HepG2 (cell line): ENCODE data around the gene PRPSAP1. TPM values are rescaled to one million over a fixed set of nuclear protein-coding genes. Genes with fewer than 3 reads are reported as not detected.

ENCODE experiments used
- HMG20B ChIP-seq: conservative IDR thresholded peaks from 2 replicates; pipeline ENCODE4 v1.6.1; 2016; ENCODE audit warnings: missing genetic modification reagents, missing compliant biosample characterization
- KDM1A ChIP-seq: IDR thresholded peaks from 2 replicates; pipeline ENCODE4 v1.6.1; 2016; ENCODE audit warnings: missing compliant biosample characterization
- KMT2A ChIP-seq: sonication (generic); formaldehyde crosslinking; IDR thresholded peaks from 2 replicates; pipeline ENCODE4 v1.4.0; 2020; ENCODE audit warnings: missing genetic modification reagents
- NFKBIZ ChIP-seq: IDR thresholded peaks from 2 replicates; pipeline ENCODE4 v1.6.1; 2018; ENCODE audit warnings: missing genetic modification reagents, missing compliant biosample characterization
- RFXANK ChIP-seq: IDR thresholded peaks from 2 replicates; pipeline ENCODE4 v1.6.1; 2016
- SETDB1 ChIP-seq: sonication (generic); formaldehyde crosslinking; IDR thresholded peaks from 2 replicates; pipeline ENCODE4 v1.5.1; 2020; ENCODE audit warnings: missing genetic modification reagents, mild to moderate bottlenecking, borderline replicate concordance
- TBX2 ChIP-seq: sonication (generic); formaldehyde crosslinking; IDR thresholded peaks from 2 replicates; pipeline ENCODE4 v1.5.0; 2020; ENCODE audit warnings: missing genetic modification reagents, mild to moderate bottlenecking, borderline replicate concordance
- TEAD3 ChIP-seq: optimal IDR thresholded peaks from 2 replicates; pipeline ENCODE3; 2016; ENCODE audit warnings: borderline replicate concordance
- ZFAT ChIP-seq: sonication (generic); formaldehyde crosslinking; conservative IDR thresholded peaks from 2 replicates; pipeline ENCODE4 v1.8.1; 2023; ENCODE audit warnings: missing genetic modification reagents, inconsistent platforms
- ZFP90 ChIP-seq: sonication (generic); formaldehyde crosslinking; IDR thresholded peaks from 2 replicates; pipeline ENCODE4 v1.8.0; 2022; ENCODE audit warnings: missing genetic modification reagents, mild to moderate bottlenecking, inconsistent platforms, borderline replicate concordance
- ZNF430 ChIP-seq: sonication (generic); formaldehyde crosslinking; IDR thresholded peaks from 2 replicates; pipeline ENCODE4 v1.9.0; 2021; ENCODE audit warnings: mild to moderate bottlenecking, missing genetic modification reagents
- ZNF451 ChIP-seq: sonication (generic); formaldehyde crosslinking; IDR thresholded peaks from 2 replicates; pipeline ENCODE4 v1.5.0; 2020; ENCODE audit warnings: mild to moderate bottlenecking, missing genetic modification reagents
- ZNF790 ChIP-seq: sonication (generic); formaldehyde crosslinking; IDR thresholded peaks from 2 replicates; pipeline ENCODE4 v1.8.0; 2022; ENCODE audit warnings: missing genetic modification reagents, mild to moderate bottlenecking, borderline replicate concordance
- polyA plus RNA-seq, 8 experiments: library from polyadenylated mRNA; depleted of rRNA in 3 of 8; stranded (reverse) in 7 of 8; unstranded in 1 of 8; fragments of >200 nt; fragmentation: Illumina TruSeq in 4 of 8; extraction: Trizol in 4 of 8; gene quantifications; 2 replicates each; pipeline versions ENCODE4 v1.2.1 to v1.2.3, GENCODE V29; 2011 to 2016; ENCODE audit warnings: low read depth in 4 of 8, missing spikeins in 1 of 8, mixed read lengths in 1 of 8; ENCODE audit not compliant: insufficient read depth in 1 of 8
- total RNA-seq, 5 experiments: library from RNA; depleted of rRNA; stranded (reverse); fragments of >200 nt; fragmentation: Illumina TruSeq; extraction: Trizol; gene quantifications; 2 replicates each; pipeline ENCODE4 v1.2.3, GENCODE V29; 2016; ENCODE audit warnings: low read depth in 1 of 5
- TF ChIP-seq, protein P1 (sequence below): sonication (generic); formaldehyde crosslinking; IDR thresholded peaks from 2 replicates; pipeline ENCODE4 v1.4.0; 2020; ENCODE audit warnings: mild to moderate bottlenecking, missing genetic modification reagents
- TF ChIP-seq, protein P2 (sequence below): sonication (generic); formaldehyde crosslinking; IDR thresholded peaks from 2 replicates; pipeline ENCODE4 v1.4.0; 2020; ENCODE audit warnings: missing genetic modification reagents, borderline replicate concordance
- TF ChIP-seq, protein P3 (sequence below), 2 experiments: sonication (generic) in 1 of 2; formaldehyde crosslinking in 1 of 2; IDR thresholded peaks; 2 replicates each; pipeline versions ENCODE4 v1.5.1 to v1.6.1; 2011 to 2020; ENCODE audit warnings: borderline replicate concordance in 1 of 2, low read depth in 1 of 2, low read length in 1 of 2, mild to moderate bottlenecking in 1 of 2, missing genetic modification reagents in 1 of 2, moderate library complexity in 1 of 2
- TF ChIP-seq, protein P4 (sequence below): sonication (generic); formaldehyde crosslinking; IDR thresholded peaks from 2 replicates; pipeline ENCODE4 v1.5.0; 2020; ENCODE audit warnings: mild to moderate bottlenecking, missing genetic modification reagents
- TF ChIP-seq, protein P5 (sequence below): IDR thresholded peaks from 2 replicates; pipeline ENCODE4 v1.6.1; 2016; ENCODE audit warnings: low read depth

Gene PRPSAP1
- total and polyA plus RNA-seq, 2 of the 13 experiments (the other 11 are each of a cell fraction or from before 2014, with no cell fraction given): 91.1 to 314 TPM

DNA sequence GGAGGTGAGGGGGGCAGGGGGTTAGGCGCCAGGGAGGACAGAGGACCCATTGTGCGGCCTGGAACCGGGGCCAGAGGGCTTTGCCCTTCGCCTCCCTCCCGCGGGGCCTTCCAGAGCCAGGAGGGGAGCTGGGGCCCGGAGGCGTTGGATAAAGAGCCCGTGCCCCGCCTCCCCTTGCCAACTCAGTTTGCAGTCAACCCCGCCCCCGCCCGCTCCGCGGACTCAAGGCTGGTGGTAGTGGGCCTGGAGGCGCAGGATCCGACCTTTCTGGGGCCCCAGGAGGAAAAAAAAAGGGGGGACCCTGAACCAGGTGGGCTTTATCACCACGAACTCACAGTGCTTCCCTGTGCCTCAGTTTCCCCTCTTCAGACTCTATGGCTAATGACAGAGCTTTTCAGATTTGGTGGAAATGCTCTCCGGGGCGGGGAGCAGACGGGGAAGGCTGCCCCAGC lies 28.7 kb upstream of the PRPSAP1 start (continued):
- TF ChIP-seq, protein P1, sequence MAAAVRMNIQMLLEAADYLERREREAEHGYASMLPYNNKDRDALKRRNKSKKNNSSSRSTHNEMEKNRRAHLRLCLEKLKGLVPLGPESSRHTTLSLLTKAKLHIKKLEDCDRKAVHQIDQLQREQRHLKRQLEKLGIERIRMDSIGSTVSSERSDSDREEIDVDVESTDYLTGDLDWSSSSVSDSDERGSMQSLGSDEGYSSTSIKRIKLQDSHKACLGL (CRISPR knock-in tag): no peak
- peak; percentile 14; the same call in 1 of the 2 replicates for TF ChIP-seq ZFAT (CRISPR knock-in tag)
- TF ChIP-seq KDM1A (CRISPR knock-in tag): no peak
- TF ChIP-seq ZFP90 (CRISPR knock-in tag): no peak
- TF ChIP-seq NFKBIZ (CRISPR knock-in tag): 0 out of 2 replicates have a peak, but pooled peaks have one; percentile 22
- peak; percentile 97 for TF ChIP-seq TBX2 (CRISPR knock-in tag)
- no peak for TF ChIP-seq SETDB1 (CRISPR knock-in tag)
- TF ChIP-seq, protein P2, sequence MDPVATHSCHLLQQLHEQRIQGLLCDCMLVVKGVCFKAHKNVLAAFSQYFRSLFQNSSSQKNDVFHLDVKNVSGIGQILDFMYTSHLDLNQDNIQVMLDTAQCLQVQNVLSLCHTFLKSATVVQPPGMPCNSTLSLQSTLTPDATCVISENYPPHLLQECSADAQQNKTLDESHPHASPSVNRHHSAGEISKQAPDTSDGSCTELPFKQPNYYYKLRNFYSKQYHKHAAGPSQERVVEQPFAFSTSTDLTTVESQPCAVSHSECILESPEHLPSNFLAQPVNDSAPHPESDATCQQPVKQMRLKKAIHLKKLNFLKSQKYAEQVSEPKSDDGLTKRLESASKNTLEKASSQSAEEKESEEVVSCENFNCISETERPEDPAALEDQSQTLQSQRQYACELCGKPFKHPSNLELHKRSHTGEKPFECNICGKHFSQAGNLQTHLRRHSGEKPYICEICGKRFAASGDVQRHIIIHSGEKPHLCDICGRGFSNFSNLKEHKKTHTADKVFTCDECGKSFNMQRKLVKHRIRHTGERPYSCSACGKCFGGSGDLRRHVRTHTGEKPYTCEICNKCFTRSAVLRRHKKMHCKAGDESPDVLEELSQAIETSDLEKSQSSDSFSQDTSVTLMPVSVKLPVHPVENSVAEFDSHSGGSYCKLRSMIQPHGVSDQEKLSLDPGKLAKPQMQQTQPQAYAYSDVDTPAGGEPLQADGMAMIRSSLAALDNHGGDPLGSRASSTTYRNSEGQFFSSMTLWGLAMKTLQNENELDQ (CRISPR knock-in tag): peak; percentile 39; the same call in 1 of the 2 replicates
- TF ChIP-seq, protein P3, sequence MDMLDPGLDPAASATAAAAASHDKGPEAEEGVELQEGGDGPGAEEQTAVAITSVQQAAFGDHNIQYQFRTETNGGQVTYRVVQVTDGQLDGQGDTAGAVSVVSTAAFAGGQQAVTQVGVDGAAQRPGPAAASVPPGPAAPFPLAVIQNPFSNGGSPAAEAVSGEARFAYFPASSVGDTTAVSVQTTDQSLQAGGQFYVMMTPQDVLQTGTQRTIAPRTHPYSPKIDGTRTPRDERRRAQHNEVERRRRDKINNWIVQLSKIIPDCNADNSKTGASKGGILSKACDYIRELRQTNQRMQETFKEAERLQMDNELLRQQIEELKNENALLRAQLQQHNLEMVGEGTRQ (IDR thresholded peaks at IDR 0.05; ENCODE audit: low read depth, low read length): no peak
- TF ChIP-seq, protein P3 (CRISPR knock-in tag; IDR thresholded peaks at IDR 0.05; ENCODE audit: borderline replicate concordance): no peak; the same call in 1 of the 2 replicates
- no peak for TF ChIP-seq KMT2A (CRISPR knock-in tag)
- TF ChIP-seq RFXANK (CRISPR knock-in tag): peak; percentile 64
- TF ChIP-seq HMG20B (CRISPR knock-in tag): peak; percentile 81
- peak; percentile 74; the same call in 1 of the 2 replicates for TF ChIP-seq ZNF430 (CRISPR knock-in tag)
- TF ChIP-seq ZNF451 (CRISPR knock-in tag): peak; percentile 41; the same call in 1 of the 2 replicates
- TF ChIP-seq, protein P4, sequence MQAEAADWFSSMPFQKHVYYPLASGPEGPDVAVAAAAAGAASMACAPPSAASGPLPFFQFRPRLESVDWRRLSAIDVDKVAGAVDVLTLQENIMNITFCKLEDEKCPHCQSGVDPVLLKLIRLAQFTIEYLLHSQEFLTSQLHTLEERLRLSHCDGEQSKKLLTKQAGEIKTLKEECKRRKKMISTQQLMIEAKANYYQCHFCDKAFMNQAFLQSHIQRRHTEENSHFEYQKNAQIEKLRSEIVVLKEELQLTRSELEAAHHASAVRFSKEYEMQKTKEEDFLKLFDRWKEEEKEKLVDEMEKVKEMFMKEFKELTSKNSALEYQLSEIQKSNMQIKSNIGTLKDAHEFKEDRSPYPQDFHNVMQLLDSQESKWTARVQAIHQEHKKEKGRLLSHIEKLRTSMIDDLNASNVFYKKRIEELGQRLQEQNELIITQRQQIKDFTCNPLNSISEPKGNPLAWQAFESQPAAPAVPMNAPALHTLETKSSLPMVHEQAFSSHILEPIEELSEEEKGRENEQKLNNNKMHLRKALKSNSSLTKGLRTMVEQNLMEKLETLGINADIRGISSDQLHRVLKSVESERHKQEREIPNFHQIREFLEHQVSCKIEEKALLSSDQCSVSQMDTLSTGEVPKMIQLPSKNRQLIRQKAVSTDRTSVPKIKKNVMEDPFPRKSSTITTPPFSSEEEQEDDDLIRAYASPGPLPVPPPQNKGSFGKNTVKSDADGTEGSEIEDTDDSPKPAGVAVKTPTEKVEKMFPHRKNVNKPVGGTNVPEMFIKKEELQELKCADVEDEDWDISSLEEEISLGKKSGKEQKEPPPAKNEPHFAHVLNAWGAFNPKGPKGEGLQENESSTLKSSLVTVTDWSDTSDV: no peak
- TF ChIP-seq, protein P5, sequence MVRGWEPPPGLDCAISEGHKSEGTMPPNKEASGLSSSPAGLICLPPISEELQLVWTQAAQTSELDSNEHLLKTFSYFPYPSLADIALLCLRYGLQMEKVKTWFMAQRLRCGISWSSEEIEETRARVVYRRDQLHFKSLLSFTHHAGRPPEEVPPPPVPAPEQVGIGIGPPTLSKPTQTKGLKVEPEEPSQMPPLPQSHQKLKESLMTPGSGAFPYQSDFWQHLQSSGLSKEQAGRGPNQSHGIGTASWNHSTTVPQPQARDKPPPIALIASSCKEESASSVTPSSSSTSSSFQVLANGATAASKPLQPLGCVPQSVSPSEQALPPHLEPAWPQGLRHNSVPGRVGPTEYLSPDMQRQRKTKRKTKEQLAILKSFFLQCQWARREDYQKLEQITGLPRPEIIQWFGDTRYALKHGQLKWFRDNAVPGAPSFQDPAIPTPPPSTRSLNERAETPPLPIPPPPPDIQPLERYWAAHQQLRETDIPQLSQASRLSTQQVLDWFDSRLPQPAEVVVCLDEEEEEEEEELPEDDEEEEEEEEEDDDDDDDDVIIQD (CRISPR knock-in tag): 0 out of 2 replicates have a peak, but pooled peaks have one; percentile 32
- no peak; the same call in 1 of the 2 replicates for TF ChIP-seq ZNF790 (CRISPR knock-in tag)
- TF ChIP-seq TEAD3: peak; percentile 86
